DMS153 (cell line): ENCODE measurements around the gene IAPP.
A peak's percentile ranks its signal among the peaks of the same experiment; 100 is the strongest.
"Not testable (repeated sequence)": the region's sequence is repeated elsewhere in the genome, so short reads cannot be mapped to it uniquely, and the experiment has no call there.

Experiments
- DNase-seq: peaks from one replicate; lab custom pipeline; 2025; lab: John Stamatoyannopoulos, UW

The IAPP gene

DNA sequence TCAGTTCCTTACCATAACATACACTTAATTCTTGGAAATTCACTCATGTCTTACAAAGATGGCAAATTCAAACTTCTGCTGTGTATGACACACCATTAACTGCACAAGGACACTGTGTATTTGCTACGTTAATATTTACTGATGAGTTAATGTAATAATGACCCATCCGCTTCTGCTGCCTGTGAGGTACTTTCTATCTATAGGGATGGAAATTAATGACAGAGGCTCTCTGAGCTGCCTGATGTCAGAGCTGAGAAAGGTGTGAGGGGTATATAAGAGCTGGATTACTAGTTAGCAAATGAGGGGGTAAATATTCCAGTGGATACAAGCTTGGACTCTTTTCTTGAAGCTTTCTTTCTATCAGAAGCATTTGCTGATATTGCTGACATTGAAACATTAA, at the start of gene IAPP:
TSS of gene IAPP (plus strand) at position 301 of the 400 bp plus-strand sequence. CDS start 450 bp downstream, outside the sequence.
- no peak for DNase-seq

DNA sequence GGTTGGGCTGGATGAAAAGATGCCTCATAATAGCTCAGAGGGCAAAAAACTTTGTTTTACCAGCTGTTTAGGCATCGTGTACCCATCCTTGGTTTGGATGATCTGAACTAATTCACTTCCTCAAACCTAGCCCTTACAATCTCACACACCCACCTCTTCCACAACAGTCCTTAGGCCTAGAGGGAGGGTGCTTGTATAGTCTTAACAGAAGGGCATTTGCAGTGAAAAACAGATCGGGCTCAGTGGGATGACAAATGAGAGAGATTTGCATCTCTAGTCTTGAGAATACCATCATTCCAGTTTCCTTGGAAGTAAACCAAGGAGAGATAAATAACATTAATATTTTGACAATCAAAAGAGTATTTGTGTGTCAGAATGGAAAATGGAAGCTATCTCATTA, 49.0 kb upstream of the IAPP start:
- DNase-seq, result no peak

DNA sequence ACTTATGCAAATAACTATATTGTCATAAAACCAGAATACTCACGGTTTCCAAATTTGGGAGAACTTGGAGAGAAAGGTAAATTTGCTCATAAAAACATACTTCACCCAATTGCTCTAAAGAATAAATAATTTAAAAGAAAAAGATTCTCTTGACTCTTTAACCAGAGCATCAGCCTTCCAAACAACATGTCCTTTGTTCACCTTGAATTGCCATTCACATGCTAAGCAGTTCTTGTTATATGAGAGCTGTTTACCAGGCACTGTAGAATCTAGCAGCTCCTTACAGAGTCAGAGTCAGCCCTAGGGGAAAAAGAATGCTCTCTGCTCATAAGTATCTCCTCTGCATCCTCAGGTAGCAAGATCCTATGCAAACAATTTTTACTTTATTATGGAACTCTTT, 48.2 kb upstream of the IAPP start:
- no peak for DNase-seq

DNA sequence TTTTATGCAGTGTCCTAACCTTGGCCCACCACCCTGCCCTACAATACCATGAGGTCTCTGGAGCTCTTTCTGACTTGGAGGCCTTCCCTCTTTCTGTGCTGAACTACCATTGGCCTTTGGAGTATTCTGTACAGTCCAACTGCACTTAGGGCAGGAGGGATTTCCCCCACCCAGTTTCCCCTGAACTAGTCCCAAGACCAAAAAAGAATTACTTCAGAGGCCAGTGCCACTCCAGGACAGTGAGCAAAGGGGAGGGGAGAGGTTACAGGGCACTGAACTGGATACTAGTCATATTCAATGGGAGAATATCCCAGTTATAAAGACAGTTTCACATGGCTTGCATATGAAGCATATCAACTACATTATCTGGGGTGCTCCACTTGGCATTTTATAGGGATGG, 44.1 kb upstream of the IAPP start:
- no peak for DNase-seq

DNA sequence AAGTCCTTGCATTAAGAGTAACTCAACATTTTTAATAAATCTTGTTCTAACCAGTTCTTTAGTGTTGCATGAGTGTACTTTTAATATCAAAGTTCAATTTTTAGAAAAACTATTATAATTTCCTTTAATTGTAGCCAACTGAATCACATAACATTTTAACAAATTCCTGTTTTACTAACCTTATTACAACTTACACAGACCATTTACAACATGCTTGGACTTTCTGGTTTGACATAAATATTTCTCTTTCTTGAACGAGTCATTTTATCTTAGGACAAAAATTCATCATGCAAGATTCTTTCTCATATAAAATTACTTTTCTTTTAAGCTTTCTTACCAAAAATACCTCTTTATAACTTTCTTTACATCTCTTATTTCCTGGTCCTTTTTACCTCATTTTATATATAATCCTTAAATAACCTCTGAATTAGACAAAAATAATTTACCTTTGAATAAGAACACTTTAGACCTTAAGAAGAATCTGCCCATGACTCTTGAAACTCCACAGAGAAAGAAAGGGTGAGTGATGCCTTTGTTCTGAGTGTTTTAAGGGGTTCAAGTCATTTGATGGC, 41.9 kb upstream of the IAPP start:
- DNase-seq, result no peak

GRCh38 chr12:21334771-21335325, 37.9 kb upstream of the IAPP start, which contains the start of gene SLCO1A2:
Gene SLCO1A2, minus strand, starts transcription at chr12:21334917. Its CDS starts 270 bp downstream, at chr12:21334647.
- DNase-seq, result no peak

DNA sequence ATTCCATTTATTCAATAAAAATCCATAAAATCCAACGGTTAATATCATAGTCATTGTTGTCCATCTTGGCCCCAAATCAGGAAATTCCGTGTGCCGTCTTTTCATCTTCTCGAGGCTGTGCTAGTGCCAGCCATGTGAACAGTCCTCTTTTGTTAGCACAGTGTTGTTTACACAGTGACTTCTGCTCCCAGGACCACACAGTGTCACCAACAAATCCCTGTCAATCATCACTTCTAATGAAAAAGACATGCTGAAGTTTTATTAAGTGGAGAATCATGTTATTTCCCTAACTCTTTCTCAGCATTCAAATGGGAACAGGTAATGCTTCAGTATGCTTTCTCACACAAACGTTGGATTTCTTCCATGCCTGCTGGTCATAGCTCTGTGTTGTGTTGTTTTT, 36.0 kb upstream of the IAPP start:
- DNase-seq, result no peak

GRCh38 chr12:21337453-21337852, 35.2 kb upstream of the IAPP start:
- no peak for DNase-seq

- DNase-seq, result no peak
These were observed 34.5 kb upstream of the IAPP start for GRCh38 chr12:21337959-21338744.

- no peak for DNase-seq
These were observed 32.8 kb upstream of the IAPP start for GRCh38 chr12:21339921-21340320.

GRCh38 chr12:21340403-21340802, 32.3 kb upstream of the IAPP start:
- no peak for DNase-seq

DNA sequence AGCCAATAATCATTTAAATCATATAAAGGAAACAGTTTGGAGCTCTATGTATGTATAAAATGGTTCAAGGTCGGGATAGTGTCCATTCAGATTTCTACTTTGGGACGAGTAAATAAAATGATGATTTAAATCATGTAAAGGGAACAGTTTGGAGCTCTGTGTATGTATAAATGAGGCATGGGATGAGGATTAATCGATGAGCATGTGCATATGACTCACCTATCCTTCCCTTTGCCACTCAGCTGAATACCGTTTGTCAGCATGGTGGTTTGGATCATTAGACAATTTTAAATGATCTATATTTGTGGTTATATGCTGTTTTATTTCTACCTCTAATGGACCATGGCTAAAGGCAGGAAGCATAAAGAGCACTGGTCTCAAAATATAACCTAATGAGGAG, 30.9 kb upstream of the IAPP start:
- no peak for DNase-seq

GRCh38 chr12:21343636-21344035, 29.1 kb upstream of the IAPP start:
- DNase-seq, result no peak

GRCh38 chr12:21346542-21347205, 26.0 kb upstream of the IAPP start:
- DNase-seq, result no peak

DNA sequence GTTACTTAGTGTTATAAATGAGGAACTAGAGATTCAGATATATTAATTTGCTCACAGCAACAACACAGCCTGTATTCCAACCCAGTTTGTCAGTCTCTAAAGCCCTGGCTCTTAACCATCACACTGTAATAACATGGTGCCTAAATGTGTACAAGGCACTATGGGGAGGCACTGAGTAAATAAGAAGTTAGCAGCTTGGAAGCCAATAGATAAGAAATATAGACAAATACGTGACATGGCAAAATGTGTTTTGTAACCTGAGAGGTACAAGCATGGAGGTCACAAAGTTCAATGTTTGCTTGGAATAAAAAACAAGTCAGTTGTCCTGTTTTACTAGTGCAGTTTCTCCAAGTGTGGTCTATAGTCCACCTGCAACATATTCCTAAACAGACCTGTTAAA, 21.7 kb upstream of the IAPP start:
- peak; percentile 25 for DNase-seq

- DNase-seq, result no peak
These were observed 19.2 kb upstream of the IAPP start for GRCh38 chr12:21353487-21353886.

DNA sequence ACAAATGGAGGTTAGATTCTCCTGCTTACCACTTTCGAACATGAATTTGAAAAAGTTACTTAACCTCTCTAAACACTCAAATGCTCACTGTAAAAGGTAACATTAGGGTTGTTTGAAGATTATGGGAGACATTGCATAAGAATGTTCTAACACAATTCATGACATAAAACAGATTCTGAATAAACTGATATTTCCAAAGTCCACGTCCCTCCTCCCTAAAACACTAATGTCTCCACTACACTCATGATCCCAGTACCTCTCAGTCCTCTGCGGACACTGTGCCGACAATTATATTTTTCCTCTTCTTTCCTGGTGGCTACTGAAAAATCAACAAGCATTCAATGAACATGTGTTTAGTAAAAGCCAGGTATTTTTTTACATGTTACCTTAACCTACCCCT, 18.8 kb upstream of the IAPP start:
- DNase-seq, result no peak

GRCh38 chr12:21354641-21355040, 18.1 kb upstream of the IAPP start:
- no peak for DNase-seq

DNA sequence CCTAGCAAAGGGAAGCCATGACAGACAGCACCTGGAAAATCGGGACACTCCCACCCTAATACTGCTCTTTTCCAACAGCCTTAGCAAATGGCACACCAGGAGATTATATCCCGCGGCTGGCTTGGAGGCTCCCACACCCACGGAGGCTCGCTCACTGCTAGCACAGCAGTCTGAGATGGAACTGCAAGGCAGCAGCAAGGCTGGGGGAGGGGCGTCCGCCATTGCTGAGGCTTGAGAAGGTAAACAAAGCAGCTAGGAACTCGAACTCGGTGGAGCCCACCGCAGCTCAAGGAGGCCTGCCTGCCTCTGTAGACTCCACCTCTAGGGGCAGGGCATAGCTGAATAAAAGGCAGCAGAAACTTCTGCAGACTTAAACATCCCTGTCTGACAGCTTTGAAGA, 12.1 kb upstream of the IAPP start:
- DNase-seq, result not testable (repeated sequence)

DNA sequence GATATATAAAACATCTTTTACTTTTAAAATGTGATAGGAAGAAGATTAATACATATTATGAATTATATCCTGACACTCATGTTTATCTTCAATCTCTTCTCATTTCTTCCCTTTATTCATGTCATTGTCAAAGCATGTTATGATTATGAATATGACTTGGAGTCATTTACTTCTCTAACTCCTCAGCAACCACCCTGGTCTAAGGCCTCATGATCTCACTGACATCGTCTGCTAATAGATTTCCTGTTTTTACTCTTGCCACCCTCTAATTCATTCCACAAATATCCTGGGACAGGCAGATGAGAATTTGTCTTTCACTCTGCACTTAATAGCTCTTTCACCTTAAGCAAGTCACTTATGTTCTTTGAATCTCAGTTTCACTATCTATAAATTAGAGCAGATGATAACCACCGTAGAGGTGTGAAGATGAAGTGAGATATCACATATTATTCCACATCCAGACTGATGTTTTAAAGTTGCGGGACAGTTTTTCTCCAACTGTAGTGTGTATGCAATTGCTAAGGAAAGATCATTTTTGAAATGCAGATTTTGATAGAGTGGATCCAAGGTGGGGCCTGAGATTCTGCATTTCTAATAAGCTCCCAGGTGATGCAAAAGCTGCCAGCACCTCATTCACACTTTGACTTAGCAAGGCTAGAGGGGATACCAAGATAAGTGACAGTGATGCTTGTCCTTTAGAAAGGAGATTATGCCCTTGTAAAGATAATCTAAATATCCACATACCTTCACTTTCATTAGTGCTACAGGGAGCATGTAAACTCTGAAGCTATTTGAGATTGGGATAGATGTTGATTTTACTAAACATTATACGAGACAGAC, 3.3 kb upstream of the IAPP start:
- DNase-seq, result no peak

DNA sequence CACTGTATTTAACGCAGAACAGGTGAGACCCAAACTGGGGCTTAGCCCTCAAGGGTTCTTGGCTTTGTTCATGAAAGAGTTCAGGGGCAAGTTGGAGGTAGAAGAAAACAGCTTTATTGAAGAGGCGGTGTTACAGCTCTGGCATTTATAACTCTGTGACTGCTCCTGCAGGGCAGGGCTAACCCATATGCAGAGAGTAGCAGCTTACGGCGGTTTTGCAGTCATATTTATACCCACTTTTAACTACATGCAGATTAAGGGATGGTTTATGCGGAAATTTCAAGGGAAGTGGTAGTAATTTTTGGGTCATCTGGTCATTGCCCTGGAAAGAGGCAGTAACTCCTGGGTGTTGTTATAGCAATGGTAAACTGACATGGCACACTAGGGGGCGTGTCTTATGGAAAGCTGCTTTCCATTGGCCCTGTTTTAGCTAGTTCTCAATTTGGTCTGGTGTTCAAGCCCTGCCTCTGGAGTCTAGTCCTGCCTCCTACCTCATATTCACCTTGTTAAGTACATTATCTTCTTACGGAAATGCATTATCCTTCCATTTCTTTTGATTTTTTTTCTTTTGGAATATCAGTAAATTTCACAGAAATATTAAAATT, 1.8 kb upstream of the IAPP start:
- DNase-seq, result no peak

DNA sequence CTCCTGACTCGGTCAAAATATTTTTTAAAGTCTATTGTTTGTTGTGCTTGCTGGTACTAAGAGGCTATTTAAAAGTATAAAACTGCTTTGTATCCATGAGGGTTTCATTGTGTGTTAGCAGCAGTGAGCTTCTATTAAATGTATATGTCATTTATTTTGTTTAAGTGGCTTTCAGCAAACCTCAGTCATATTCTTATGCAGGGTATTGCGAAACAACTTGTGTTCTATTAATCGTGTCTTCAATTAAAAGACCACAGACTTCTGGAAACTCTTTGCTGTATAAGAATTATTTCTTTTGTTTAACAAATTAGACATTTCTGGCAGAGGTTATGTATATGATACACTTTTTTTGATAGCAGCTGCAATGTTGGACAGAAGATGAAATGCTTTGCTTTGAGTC, 6.5 kb downstream of the IAPP start:
- DNase-seq, result no peak
